Astrocyte of the cerebellum (primary cell): ENCODE results near the gene ST3GAL4.

Source experiments
- DNase-seq: peaks from one replicate; pipeline ENCODE4 v3.0.0-alpha.2; 2011; ENCODE audit warnings: low read depth
- H3K4me3 ChIP-seq: 2 replicates; pipeline ENCODE4 v1.5.1; 2011; ENCODE audit warnings: mild to moderate bottlenecking, low read depth, low read length, moderate library complexity
- CTCF ChIP-seq: IDR thresholded peaks from 2 replicates; pipeline ENCODE4 v1.5.1; 2012; ENCODE audit warnings: low read length, low read depth, moderate library complexity, mild to moderate bottlenecking; ENCODE audit errors: missing control alignments
- in situ Hi-C: cut with HindIII; loops from 2 replicates; pipeline ENCODE4 v1.10.0; 2017; ENCODE audit warnings: low sequenced_read_pairs

The ST3GAL4 gene

DNA sequence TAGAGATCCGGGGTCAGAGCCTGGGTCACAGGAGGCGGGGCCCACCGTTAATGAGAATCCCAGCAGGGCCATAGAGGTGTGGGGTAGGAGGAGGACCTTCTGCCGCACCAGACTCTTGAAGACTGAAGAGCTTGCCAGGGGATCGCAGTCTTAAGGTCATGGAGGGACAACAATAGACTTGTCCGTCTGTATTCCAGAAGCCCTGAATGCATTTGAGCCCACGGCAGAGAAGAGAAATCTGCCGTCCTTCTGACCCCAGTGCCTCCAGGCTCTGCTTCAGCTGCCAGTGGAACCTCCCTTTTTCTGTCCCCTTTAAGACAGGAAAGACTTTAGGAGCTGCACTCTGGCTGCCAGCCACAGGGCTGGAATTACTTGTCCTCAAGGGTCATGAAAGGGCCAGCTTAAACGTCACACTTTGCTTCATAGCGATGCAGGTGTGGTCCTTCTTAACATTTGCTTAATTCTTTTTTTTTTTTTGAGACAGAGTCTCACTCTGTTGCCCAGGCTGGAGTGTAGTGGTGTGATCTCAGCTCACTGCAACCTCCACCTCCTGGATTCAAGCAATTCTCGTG, 15.5 kb upstream of the ST3GAL4 start:
- in situ Hi-C loops = no loop called here

DNA sequence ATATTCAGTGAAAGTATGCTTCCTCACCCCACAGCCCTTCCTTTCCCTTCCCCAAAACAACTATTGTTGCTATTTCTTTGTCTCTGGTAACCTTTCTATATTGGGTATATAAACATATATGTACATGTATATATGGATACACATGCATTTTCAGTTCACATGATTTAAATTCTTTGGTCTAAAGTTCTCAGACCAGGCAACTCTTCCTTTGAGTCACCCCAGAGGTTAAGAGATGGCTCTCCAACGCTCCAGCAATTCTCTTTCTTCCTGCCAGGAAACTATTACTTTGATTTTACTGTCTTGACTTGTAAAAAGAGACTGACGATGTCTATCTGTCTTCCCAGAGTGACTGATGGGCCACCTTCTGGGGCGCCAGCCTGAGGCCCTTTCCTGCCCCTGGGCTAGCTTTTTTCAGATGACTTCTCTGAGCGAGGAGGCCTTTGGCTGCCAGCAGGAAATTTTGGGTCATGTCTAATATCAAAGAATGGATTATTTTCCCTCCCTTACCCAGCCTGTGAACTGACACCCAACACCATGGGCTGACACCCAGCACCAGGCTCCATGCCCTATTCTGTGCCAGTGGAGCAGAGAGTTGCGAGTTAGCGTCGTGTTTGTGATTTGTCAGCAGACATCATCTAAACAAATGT, 14.4 kb upstream of the ST3GAL4 start:
- no peak for DNase-seq
- in situ Hi-C loops = no loop called here
- H3K4me3 ChIP-seq = no peak overlapping the region
- no peak for TF ChIP-seq CTCF

More for the DNA sequence above, 15.5 kb upstream of the ST3GAL4 start:
- no peak overlapping the region for H3K4me3 ChIP-seq
- DNase-seq = no peak
- TF ChIP-seq CTCF = no peak

GRCh38 chr11:126341760-126342161, 13.7 kb upstream of the ST3GAL4 start:
- H3K4me3 ChIP-seq = no peak overlapping the region
- no peak for TF ChIP-seq CTCF
- DNase-seq = peak; percentile 65
- in situ Hi-C loops = no loop called here

DNA sequence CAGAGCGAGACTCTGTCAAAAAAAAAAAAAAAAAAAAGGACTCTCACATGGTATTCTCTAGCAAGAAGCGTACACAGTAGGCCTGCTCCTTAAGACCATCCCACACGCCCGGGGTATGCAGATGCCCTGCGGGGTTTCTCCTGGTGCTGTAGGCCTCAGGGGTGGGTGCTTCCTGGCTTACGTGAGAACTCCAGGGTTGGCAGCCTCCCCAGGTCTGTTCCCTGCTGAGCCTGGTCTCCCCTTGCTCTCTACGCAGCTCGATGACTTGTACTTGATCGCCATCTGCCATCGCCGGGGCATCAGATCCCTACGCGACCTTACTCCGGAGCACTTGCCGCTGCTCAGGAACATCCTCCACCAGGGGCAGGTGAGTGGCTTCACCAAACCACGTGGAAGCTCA, 12.4 kb upstream of the ST3GAL4 start:
- H3K4me3 ChIP-seq = no peak overlapping the region
- DNase-seq = no peak
- TF ChIP-seq CTCF = no peak
- in situ Hi-C loops = no loop called here

DNA sequence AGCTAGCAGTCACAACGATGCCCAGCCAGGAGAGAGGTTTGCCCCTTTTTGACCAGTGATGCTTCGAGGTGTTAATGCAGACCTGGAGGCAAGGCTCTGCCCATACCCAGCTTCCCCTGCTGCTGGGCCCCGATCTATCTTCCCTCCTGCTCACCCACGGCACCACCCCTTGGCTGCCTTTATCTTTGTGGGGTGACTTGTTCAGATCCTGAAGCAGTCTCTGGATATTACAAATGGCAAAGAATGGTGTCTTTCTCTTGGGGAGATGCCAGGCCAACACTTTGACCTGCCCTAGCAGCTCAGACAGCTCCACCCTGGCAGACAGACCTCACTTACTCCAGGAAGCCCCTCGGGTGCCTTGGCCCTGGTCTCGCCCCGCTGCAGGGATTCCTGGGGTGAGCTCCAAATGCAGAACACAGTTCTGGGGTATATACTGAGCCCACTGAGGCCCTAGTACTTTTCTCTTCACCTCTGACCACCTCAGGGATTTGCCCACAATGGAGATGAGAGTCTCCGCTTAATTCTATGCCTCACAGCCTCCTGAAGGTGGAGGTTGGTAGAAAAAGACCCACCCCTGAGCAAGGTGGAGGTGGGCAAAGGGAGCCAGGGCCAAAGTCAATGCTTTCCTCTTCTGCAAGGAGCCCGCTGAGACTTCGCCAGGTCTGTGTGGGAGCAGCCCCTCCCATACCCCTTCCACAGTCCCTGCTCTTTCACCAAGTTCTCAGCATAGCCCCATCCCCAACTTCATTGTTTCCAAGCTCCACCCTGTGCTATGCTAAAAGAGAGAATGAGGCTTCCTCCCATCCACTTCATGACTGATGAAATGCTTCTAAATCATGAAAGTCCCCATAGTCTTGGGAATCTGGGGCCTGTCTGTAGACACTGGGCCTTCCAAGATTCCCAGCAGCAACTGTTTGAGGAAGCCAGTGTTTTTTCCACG, 11.1 kb upstream of the ST3GAL4 start:
- TF ChIP-seq CTCF = no peak
- in situ Hi-C loops = no loop called here
- no peak for DNase-seq
- no peak overlapping the region for H3K4me3 ChIP-seq

DNA sequence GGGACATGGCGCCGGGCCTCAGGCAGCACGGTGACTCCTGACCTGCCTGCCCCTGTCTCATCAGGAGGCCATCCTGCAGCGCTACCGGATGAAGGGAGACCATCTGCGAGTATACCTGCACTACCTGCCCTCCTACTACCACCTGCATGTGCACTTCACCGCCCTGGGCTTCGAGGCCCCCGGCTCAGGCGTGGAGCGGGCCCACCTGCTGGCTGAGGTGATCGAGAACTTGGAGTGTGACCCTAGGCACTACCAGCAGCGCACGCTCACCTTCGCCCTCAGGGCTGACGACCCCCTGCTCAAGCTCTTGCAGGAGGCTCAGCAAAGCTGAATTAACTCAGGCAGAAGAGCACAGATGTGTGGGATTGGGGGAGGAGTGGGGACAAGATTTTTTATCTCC, 10.2 kb upstream of the ST3GAL4 start:
- TF ChIP-seq CTCF = no peak
- in situ Hi-C loops = no loop called here
- no peak overlapping the region for H3K4me3 ChIP-seq
- DNase-seq = no peak
